Activated T-cell treated with anti-CD3 and anti-CD28 coated beads, Interleukin-2, amount 50 U/mL, for 1 hour (primary cell): ENCODE measurements around the gene APOA4.
"Not testable (repeated sequence)": the region's sequence is repeated elsewhere in the genome, so short reads cannot be mapped to it uniquely, and the experiment has no call there.

Source experiments
- DNase-seq: peaks from one replicate; pipeline ENCODE4 v3.0.0-alpha.2; 2020

The APOA4 gene

GRCh38 chr11:116847612-116848011 lies 24.5 kb upstream of the APOA4 start:
- no peak for DNase-seq

- DNase-seq: no peak
Measured at GRCh38 chr11:116844722-116845121, 21.6 kb upstream of the APOA4 start.

GRCh38 chr11:116843661-116844060 lies 20.6 kb upstream of the APOA4 start:
- DNase-seq: no peak

- no peak for DNase-seq
Measured at GRCh38 chr11:116842909-116843308, 19.8 kb upstream of the APOA4 start.

GRCh38 chr11:116842117-116842516 lies 19.0 kb upstream of the APOA4 start:
- DNase-seq: no peak

- no peak for DNase-seq
Measured at GRCh38 chr11:116840746-116841296, 17.7 kb upstream of the APOA4 start.

GRCh38 chr11:116840224-116840745 lies 17.2 kb upstream of the APOA4 start:
- no peak for DNase-seq

- DNase-seq: no peak
Measured at GRCh38 chr11:116838321-116839084, 15.4 kb upstream of the APOA4 start.

GRCh38 chr11:116837231-116838091 lies 14.4 kb upstream of the APOA4 start, which contains the start of gene APOA1:
Gene APOA1 (minus strand): TSS chr11:116837622. CDS start chr11:116837387, 235 bp downstream.
- DNase-seq: no peak

- DNase-seq: no peak
Measured at GRCh38 chr11:116836632-116836991, 13.5 kb upstream of the APOA4 start.

- DNase-seq: peak; percentile 84
Measured at GRCh38 chr11:116835791-116836631, 12.9 kb upstream of the APOA4 start.

- DNase-seq: no peak
Measured at GRCh38 chr11:116835042-116835772, 12.1 kb upstream of the APOA4 start.

GRCh38 chr11:116834535-116835041 lies 11.5 kb upstream of the APOA4 start:
- DNase-seq: not testable (repeated sequence)

GRCh38 chr11:116833816-116834534 lies 10.9 kb upstream of the APOA4 start:
- no peak for DNase-seq

- DNase-seq: no peak
Measured at GRCh38 chr11:116833491-116833815, 10.3 kb upstream of the APOA4 start.

GRCh38 chr11:116832350-116833290 lies 9.5 kb upstream of the APOA4 start:
- no peak for DNase-seq

GRCh38 chr11:116831790-116832349 lies 8.8 kb upstream of the APOA4 start:
- no peak for DNase-seq

GRCh38 chr11:116830184-116830912 lies 7.2 kb upstream of the APOA4 start:
- DNase-seq: no peak
